HG03558 (cell line): ENCODE results near the gene SLC4A1AP.

Experiments
- ATAC-seq: cut with Tn5 transposase; IDR thresholded peaks from one replicate; pipeline ENCODE4 v1.9.1; 2021; ENCODE audit warnings: moderate number of reproducible peaks; ENCODE audit not compliant: unreplicated experiment; ENCODE audit errors: extremely low read depth

The SLC4A1AP gene

DNA sequence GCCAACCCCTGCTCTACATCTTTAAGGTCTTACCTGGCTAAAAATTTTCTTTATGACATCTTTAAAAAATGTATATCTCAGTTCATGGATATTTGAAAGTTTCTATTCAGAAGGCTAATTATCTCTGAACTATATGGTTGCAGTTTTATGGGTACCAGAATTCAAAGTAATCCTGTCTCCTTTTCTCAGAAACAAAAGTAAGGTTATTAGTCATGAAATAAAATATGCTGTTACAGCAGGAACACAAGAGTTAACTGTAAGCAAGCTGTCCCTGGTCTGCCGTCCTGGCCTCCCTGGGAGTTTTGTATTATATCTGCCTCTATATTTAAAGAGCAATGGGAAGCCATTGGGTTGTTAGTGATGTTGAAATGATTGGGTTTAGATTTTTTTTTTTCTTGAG is 34.0 kb downstream of the SLC4A1AP start:
- ATAC-seq, result no peak

DNA sequence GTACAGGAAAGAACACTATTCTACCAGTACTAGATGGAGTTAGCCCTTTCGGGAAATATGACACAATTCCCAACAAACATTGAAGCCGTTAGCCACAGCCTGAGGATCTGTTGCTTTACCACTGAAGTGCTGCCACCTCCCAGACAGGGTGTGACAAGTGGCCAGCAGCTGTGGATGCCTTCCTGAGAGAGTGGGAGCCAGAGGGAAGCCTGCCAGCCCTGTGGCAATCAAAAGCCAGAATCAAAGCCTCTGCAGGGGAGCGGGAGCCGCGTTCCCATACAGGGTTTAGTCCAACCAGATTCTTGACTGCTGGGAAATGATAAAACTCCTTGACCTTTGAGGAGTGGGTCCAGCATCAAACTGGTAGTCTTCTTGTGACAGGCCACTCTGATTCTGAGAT is 38.0 kb downstream of the SLC4A1AP start:
- no peak for ATAC-seq

DNA sequence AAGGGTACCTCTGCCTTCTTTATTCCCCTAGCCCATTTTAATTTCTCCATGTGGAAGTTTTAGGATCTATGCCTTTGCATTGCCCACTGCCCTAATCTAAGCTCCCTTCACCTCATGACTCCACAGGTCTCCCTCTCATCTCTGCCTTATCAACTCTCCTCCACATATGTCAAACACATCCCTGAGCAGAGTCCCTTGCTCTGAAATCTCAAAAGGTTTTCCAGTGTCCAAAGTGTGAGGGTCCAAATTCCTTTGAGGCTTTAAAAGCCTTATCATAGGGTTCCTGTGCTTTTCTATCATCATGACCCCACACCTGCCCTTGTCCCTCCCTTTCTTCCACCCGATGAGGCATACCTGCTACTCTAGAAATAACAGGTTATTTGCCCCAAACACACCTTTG is 38.6 kb downstream of the SLC4A1AP start:
- no peak for ATAC-seq

GRCh38 chr2:27703638-27704341 is 40.1 kb downstream of the SLC4A1AP start:
- no peak for ATAC-seq

- ATAC-seq, result no peak
Observed at GRCh38 chr2:27704342-27704876, 40.7 kb downstream of the SLC4A1AP start.

DNA sequence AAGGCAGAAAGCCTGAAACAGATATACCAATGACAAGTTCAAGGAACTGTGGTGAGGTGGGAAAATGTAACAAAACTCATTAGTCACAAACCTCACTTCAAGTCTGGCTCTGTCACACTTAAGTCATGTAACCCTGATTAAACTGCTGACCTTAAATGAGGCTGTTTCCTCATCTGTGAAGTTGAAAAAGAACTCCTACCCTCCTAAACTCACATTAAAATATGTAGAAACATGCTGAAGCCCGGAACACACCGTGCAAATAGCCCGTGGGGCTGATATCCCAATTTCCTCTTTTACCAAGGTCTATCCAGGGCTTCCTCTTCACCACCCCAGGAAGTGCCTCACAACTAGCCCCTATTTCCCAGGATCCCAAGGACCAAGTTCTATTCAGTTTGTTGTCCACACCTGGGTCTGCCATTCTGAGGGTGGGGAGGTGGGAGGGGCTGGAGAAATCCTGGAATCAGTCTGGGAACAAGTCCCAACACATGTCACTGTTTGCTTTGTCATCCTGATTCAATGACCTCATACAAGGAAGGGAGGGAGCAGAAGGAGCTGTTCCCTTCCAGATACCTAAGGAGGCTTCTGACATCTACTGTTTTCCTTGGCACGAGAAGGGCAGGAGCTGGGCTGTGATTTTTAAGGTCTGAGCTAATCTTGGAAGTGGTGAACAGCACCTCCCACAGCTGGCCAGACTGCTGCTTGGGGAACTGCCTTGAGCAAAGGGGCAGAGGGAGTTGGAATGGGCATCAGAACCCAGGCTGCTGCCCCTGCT is 42.3 kb downstream of the SLC4A1AP start:
- no peak for ATAC-seq

DNA sequence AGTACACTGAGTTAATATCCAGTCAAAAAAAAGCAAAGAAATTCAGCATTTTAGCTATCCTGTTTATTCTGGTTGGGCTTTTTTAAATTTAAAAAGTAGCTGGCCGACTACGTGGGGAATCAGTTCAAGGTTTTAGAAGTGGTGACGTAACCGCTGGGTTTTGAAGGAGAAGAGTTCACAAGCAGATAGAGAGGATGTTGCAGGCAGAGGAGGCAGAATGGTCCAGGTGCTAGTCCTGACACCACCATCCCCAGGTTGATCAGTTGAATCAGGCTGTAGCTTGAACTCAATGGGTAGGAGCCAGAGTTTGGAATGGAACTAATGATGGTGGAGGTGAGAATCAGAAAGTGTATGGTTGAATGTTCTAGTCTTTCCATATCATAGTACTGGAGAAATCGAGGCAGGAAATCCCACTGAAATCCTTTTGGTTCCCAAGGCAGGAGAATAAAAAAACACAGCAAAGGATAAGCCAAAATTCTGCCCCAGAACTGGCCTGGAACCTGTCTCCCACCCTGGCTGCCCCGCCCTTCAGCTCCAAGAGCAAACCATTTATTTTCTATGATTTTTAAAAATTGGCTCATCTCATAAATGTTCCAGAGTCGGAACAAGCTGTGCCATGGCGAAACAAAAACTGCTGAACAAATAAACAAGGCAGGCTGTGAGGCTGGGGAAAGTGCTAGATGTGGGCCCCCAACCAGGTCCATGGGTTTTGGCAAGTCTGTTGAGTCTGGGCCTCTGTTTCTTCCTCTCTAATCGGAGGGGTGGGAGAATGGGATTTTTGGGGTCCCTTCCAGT is 44.0 kb downstream of the SLC4A1AP start:
- no peak for ATAC-seq

- ATAC-seq, result no peak
Observed at GRCh38 chr2:27708257-27708654, 44.6 kb downstream of the SLC4A1AP start.

GRCh38 chr2:27708666-27709065 is 45.0 kb downstream of the SLC4A1AP start:
- ATAC-seq, result no peak

DNA sequence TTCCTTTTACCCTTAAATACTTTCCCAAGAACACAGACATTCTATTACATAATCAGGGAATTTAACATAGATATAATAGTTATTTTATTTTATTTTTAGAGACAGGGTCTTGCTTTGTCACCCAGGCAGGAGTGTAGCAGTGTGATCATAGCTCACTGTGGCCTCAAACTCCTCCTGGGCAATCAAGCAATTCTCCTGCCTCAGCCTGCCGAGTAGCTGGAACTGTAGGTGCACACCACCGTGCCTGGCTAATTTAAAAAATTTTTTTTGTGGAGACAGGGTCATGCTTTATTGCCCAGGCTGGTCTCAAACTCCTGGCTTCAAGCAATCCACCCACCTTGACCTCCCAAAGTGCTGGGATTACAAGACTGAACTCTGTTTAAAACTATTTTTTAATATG is 45.6 kb downstream of the SLC4A1AP start:
- ATAC-seq, result no peak

DNA sequence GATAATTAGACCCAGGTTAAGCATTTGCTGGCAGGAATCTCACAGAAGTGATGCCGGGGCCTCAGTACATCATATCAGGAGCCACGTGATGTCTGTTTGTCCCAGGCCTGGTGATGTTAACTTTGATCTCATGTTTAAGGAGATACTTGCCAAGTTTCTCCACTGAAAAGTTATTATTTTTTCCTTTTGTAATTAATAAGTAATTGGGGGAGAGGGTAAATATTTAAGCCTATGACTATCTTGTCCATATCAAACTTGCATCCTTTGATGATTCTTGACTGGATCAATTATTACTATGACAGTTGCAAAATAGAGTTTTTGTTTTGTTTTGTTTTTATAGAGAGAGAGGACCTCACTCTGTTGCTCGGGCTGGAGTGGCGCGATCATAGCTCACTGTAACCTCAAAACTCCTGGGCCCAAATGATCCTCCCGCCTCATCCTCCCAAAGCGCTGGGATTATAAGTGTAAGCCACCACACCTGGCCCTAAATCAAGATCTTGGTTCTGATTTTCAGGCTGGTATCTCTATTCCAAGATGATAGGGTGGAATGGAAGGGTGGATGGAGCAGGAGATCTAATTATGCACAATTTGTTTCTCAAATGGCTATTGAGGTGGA is 46.4 kb downstream of the SLC4A1AP start:
- ATAC-seq, result no peak

GRCh38 chr2:27710640-27711430 is 47.1 kb downstream of the SLC4A1AP start:
- no peak for ATAC-seq

DNA sequence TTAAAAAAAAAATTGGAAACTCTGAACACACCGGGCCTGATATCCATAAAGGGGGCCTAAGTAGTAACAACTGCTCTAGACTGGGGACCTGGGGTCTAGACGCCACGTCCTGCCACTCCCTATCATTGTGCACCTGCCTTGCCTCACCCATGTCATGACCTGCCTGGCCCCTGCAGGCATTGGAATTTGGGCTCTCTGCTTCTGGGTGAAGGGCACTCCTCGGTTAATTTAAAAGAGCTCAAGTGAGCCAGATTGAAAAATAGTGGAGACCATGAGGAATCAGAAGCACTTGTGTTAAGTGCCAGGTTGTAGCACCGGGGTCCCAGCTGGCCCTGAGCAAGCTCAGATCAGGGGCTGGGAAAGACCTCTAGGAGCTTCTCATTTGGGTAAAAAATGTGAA is 48.1 kb downstream of the SLC4A1AP start:
- ATAC-seq, result no peak

DNA sequence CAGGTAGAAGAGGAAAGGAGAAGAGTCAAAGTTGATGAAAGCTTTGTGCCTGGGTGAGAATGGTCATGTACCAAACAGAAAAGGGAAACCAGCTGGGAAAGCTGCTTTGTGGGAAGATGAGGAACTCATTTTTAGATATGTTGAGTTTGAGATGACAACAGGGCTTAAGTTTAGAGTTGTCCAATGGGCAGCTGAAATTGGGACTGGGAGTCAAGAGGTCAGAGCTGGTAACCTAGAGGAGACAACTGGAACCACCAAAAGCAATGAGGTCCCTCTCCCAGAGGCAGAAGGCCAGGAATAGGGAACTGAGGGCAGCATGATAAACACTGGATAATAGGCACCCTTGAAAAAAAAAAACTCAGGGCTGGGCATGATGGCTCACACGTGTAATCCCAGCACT is 48.8 kb downstream of the SLC4A1AP start:
- no peak for ATAC-seq

- ATAC-seq, result no peak
Observed at GRCh38 chr2:27713201-27713600, 49.5 kb downstream of the SLC4A1AP start.

DNA sequence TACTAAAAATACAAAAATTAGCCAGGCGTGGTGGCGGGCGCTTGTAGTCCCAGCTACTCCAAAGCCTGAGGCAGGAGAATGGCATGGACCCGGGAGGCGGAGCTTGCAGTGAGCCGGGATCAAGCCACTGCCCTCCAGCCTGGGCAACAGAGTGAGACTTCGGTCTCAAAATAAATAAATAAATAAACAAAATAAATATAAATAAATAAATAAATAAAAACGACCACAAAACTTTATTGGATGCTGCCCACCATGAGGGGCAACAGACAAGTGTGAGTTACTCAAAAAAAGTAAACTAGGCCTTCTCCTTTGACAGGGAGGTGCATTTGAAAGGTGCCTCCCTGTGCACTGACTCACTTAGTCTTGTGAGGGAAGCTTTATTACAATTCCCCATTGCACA is 50.4 kb downstream of the SLC4A1AP start:
- ATAC-seq, result no peak

- ATAC-seq, result no peak
Observed at GRCh38 chr2:27714851-27715291, 51.2 kb downstream of the SLC4A1AP start.

- no peak for ATAC-seq
Observed at GRCh38 chr2:27715318-27716210, 51.9 kb downstream of the SLC4A1AP start.
